Measurements from ENCODE around the gene ACVR1B. TPM values are rescaled to one million over a fixed set of nuclear protein-coding genes. Genes with fewer than 3 reads are reported as not detected.

The ACVR1B gene
- total and polyA plus RNA-seq, 4 donors, result 4.0 to 21.9 (median 12.0) TPM

- DNase-seq (ENCODE audit: low spot score), result no peak
- Histone ChIP-seq H3K36me3 (ENCODE audit: control insufficient read depth in 4 of 4, insufficient read depth in 3 of 4, low read depth in 1 of 4, low read length in 3 of 4) (no peaks in the 10 kb centered on the region), H3K4me1 (ENCODE audit: control insufficient read depth in 4 of 4, insufficient read depth in 4 of 4, low read length in 3 of 4) (peaks cover 6 to 12% (median 8%) of the 10 kb centered on the region in 4 donors), H3K9me3 (ENCODE audit: control insufficient read depth in 4 of 4, low read length in 3 of 4) (no peaks in the 10 kb centered on the region), H3K27ac (ENCODE audit: low read depth in 1 of 2, low read length in 2 of 2) (no peak overlapping the region), H3K9ac (ENCODE audit: low read depth in 1 of 2, low read length in 2 of 2) (no peak overlapping the region), H3K4me3 (ENCODE audit: low read depth in 1 of 3, low read length in 3 of 3) (no peak overlapping the region), H3K27me3 (ENCODE audit: control insufficient read depth in 4 of 4, insufficient read depth in 4 of 4, low read length in 3 of 4) (no peaks in the 10 kb centered on the region)
- WGBS, result 89% methylated on average over 28 of the region's 28 CpGs
- TF ChIP-seq ATF3 (IDR thresholded peaks at IDR 0.05) (no peak), HNF4A (conservative IDR thresholded peaks at IDR 0.05) (no peak), SP1 (IDR thresholded peaks at IDR 0.05) (no peak), YY1 (IDR thresholded peaks at IDR 0.05) (no peak)
Observed at GRCh38 chr12:51915003-51915625, 36.4 kb upstream of the ACVR1B start.

- Histone ChIP-seq H3K9me3 (ENCODE audit: control insufficient read depth in 4 of 4, low read length in 3 of 4) (no peaks in the 10 kb centered on the region), H3K36me3 (ENCODE audit: control insufficient read depth in 4 of 4, insufficient read depth in 3 of 4, low read depth in 1 of 4, low read length in 3 of 4) (no peaks in the 10 kb centered on the region), H3K9ac (ENCODE audit: low read depth in 1 of 2, low read length in 2 of 2) (no peak overlapping the region), H3K4me3 (ENCODE audit: low read depth in 1 of 3, low read length in 3 of 3) (no peak overlapping the region), H3K4me1 (ENCODE audit: control insufficient read depth in 4 of 4, insufficient read depth in 4 of 4, low read length in 3 of 4) (peaks cover 4 to 13% (median 7%) of the 10 kb centered on the region in 4 donors), H3K27me3 (ENCODE audit: control insufficient read depth in 4 of 4, insufficient read depth in 4 of 4, low read length in 3 of 4) (no peaks in the 10 kb centered on the region), H3K27ac (ENCODE audit: low read depth in 1 of 2, low read length in 2 of 2) (no peak overlapping the region)
- no peak for DNase-seq (ENCODE audit: low spot score)
- TF ChIP-seq JUND (IDR thresholded peaks at IDR 0.05), result no peak
- TF ChIP-seq FOXA2 (IDR thresholded peaks at IDR 0.05), result no peak
- TF ChIP-seq CTCF (IDR thresholded peaks at IDR 0.05; ENCODE audit: low read depth, low read length, missing input control), result no peak
- TF ChIP-seq SP1 (IDR thresholded peaks at IDR 0.05), result no peak
- no peak for TF ChIP-seq ZBTB33 (IDR thresholded peaks at IDR 0.05)
- TF ChIP-seq HNF4G (IDR thresholded peaks at IDR 0.05), result no peak
- no peak for TF ChIP-seq FOXA1 (IDR thresholded peaks at IDR 0.05)
- no peak for TF ChIP-seq RXRA (IDR thresholded peaks at IDR 0.05)
- TF ChIP-seq HNF4A (conservative IDR thresholded peaks at IDR 0.05), result no peak
- no peak for TF ChIP-seq NR2F2 (IDR thresholded peaks at IDR 0.05)
- TF ChIP-seq EGR1 (IDR thresholded peaks at IDR 0.05; ENCODE audit: low read depth in 2 of 2), result no peak
- no peak for TF ChIP-seq RAD21 (IDR thresholded peaks at IDR 0.05)
- TF ChIP-seq ATF3 (IDR thresholded peaks at IDR 0.05), result no peak
- TF ChIP-seq MAX (IDR thresholded peaks at IDR 0.05), result no peak
- no peak for TF ChIP-seq REST (IDR thresholded peaks at IDR 0.05)
- TF ChIP-seq YY1 (IDR thresholded peaks at IDR 0.05), result no peak
- no peak for TF ChIP-seq TAF1 (conservative IDR thresholded peaks at IDR 0.05)
- TF ChIP-seq GABPA (IDR thresholded peaks at IDR 0.05 in 1 of 2, conservative IDR thresholded peaks at IDR 0.05 in 1 of 2), result no peak
- WGBS, result 95% methylated on average over 11 of the region's 11 CpGs
Observed at GRCh38 chr12:51915951-51916350, 35.5 kb upstream of the ACVR1B start.

All from liver (tissue), 9 donors.